SW 1271 (cell line): Measurements from ENCODE around the gene ZBTB39.
A peak's percentile ranks its signal among the peaks of the same experiment; 100 is the strongest.
"Not testable (repeated sequence)": the region's sequence is repeated elsewhere in the genome, so short reads cannot be mapped to it uniquely, and the experiment has no call there.

Source experiments
- DNase-seq, 2 experiments: peaks; one replicate each; lab custom pipeline; 2025; lab: John Stamatoyannopoulos, UW

The ZBTB39 gene

GRCh38 chr12:57005980-57006808 is at the start of gene ZBTB39:
Gene ZBTB39 (minus strand): TSS chr12:57006546. CDS start chr12:57004917, 1,629 bp downstream.
- DNase-seq: peak in 1 of 2 experiments; percentile 42

DNA sequence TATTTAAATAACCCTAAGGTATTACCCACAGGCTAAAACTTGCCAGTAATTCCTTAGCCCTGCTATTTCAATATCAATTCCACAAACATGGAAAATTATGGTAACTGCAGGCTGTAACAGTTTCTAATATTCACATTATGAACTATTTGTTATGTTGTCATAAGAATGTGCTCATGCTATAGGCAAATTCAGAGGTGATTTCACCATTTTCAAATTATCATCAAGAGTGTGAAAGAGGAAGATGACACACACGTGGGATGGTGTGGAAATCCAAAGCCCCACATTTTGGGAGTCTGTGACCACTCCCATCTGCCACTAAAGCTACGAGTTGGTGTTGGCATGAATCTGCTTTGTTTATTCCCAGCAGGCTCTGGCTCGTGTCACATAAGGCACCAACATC is 49.5 kb upstream of the ZBTB39 start:
- DNase-seq: no peak

DNA sequence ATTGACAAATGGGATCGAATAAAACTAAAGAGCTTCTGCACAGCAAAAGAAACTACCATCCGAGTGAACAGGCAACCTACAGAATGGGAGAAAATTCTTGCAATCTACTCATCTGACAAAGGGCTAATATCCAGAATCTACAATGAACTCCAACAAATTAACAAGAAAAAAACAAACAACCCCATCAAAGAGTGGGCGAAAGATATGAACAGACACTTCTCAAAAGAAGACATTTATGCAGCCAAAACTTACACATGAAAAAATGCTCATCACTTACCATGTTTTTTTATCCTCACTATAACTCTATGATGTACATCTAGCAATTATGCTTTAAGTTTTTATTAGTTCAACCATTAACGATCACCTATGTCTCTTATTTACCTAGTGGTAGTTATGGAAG is 47.6 kb upstream of the ZBTB39 start:
- not testable (repeated sequence) for DNase-seq

- not testable (repeated sequence) for DNase-seq
Measured at GRCh38 chr12:57053146-57053545, 46.8 kb upstream of the ZBTB39 start.

- no peak for DNase-seq
Measured at GRCh38 chr12:57051011-57051410, 44.7 kb upstream of the ZBTB39 start.

- DNase-seq: no peak
Measured at GRCh38 chr12:57049890-57050289, 43.5 kb upstream of the ZBTB39 start, which contains the start of gene MYO1A. Gene MYO1A (minus strand): TSS chr12:57050129. CDS start chr12:57048323, 1,806 bp downstream.

DNA sequence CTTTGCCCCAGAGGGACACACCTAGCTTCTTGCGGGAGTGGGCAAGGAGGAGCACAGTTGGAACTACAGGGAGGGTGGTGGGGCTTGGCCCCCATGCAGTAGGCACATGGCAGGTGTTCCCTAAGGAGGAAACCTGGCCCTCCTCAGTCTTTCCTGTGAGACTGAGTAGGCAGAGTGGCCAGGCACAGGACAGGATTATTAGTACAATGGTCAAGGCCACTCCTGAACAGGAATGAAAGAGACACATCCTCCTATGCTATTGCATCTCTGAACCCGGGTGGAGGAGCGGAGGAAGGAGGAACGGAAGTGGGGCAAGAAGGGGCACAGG is 42.7 kb upstream of the ZBTB39 start:
- DNase-seq: no peak

DNA sequence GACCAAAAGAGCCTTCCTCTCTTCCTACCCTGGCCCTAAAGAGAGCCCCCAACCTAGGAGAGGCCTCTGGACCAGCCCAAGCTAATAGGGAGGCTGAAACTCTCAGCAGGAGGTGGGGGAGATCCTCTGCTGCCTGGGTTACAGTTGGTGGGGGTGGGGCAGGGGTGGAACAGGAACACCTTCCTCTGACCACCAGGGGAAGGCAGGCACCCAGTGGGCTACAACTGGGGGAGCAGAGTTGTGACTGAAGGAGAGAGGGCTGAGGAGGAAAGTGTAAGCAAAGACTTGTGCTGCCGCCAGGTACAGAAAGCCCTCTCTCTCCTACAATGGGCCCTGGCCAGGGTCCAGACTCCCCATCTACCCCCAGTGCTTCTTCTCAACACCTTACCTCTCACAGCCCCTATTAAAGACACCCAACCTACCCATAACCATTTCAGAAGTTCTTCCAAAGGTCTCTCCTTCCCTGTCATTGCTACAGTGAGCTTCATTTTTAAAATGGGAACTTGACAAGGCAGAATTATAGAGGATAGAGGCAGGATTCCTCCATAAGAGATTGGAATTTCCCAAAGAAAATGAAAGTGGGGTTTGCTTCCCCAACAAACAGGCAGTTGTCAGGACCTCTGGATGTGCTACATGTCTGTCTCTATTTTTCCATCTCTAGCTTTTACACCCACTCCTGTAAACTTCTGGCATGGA is 42.2 kb upstream of the ZBTB39 start:
- DNase-seq: no peak

DNA sequence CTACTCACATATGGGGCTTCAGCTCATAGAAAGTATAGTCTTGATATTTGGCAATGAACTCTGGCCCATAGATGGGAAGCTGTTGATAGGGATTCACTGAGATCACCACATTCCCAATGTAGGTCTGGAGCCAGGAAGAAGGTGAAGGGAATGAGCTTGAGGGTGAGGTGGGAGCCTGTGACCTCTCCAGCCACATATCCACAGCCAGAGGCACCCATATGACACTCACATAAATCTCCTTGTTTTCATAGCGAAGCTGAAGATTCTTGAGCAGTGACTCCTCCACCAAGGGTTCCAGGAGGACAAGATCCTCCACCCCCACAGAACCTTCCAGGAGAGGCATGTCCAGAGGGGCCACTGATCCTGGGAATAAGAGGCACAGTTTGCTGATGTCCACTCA is 41.6 kb upstream of the ZBTB39 start:
- no peak for DNase-seq

- DNase-seq: no peak
Measured at GRCh38 chr12:57046947-57047890, 40.9 kb upstream of the ZBTB39 start.

DNA sequence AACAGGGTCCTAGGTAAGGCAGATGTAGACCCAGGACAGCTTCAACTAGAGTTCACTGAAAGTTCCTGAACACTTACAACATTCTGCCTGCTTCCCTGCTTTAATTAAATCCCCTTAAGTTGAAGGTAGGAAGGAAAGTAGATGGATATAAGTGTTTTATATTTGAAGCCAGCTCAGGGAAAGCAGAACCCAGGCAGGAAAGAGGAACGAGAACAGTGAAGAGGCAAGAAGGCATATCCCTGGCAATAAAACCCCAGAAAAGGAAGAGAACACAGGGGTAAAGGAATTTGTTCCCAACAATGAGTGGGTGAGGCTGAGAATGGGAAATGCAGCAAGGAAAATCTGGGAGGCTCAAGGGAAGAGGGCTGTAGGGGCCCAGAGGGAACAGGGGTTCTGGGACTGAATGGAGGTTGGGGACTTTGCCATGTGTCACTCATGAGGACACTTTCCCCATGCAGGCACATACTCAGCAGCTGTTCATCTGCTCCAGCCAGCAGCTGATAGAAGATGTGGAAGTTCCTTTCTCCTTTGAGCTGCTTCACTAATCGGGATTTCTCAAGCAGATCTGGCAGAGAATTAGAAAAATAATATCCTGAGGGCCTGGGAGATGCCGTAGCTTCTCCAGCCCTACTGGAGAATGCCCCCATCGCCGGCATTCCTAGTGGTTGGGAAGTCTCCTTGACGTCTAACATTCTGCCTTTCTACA is 39.9 kb upstream of the ZBTB39 start:
- DNase-seq: no peak

GRCh38 chr12:57044889-57045288 is 38.5 kb upstream of the ZBTB39 start:
- DNase-seq: no peak

- DNase-seq: no peak
Measured at GRCh38 chr12:57044468-57044867, 38.1 kb upstream of the ZBTB39 start.

- no peak for DNase-seq
Measured at GRCh38 chr12:57042695-57043094, 36.3 kb upstream of the ZBTB39 start.

- no peak for DNase-seq
Measured at GRCh38 chr12:57040750-57041149, 34.4 kb upstream of the ZBTB39 start.

- DNase-seq: no peak
Measured at GRCh38 chr12:57040211-57040610, 33.9 kb upstream of the ZBTB39 start.

- DNase-seq: no peak
Measured at GRCh38 chr12:57039016-57039798, 32.9 kb upstream of the ZBTB39 start.

- no peak for DNase-seq
Measured at GRCh38 chr12:57037264-57037663, 30.9 kb upstream of the ZBTB39 start.

DNA sequence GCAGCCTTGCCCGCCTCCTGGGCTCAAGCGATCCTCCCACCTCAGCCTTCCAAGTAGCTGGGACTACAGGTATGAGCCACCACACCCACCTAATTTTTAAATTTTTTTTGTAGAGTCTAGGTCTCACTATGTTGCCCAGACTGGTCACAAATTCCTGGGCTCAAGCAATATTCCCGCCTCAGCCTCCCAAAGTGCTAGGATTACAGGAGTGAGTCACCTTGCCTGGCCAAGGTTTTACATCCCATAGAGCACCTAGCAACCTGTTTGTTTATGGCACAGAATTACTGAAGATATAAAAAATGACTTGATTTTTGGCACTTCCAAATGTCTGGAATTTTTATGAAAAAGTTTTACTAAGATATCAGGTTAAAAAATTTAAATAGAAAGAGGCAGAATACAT is 27.1 kb upstream of the ZBTB39 start:
- DNase-seq: no peak

- no peak for DNase-seq
Measured at GRCh38 chr12:57031789-57032188, 25.4 kb upstream of the ZBTB39 start.
